HepG2 (cell line): ENCODE measurements around the gene ELOVL6. TPM values are rescaled to one million over a fixed set of nuclear protein-coding genes. Genes with fewer than 3 reads are reported as not detected.

Experiments
- BCLAF1 ChIP-seq: fragments of 450-650 bp; IDR thresholded peaks from 2 replicates; pipeline ENCODE4 v1.6.1; 2017; ENCODE audit warnings: mild to moderate bottlenecking
- FOSL2 ChIP-seq: sonication (generic); formaldehyde crosslinking; IDR thresholded peaks from 2 replicates; pipeline ENCODE4 v1.4.0; 2020; ENCODE audit warnings: missing genetic modification reagents
- HMG20B ChIP-seq: conservative IDR thresholded peaks from 2 replicates; pipeline ENCODE4 v1.6.1; 2016; ENCODE audit warnings: missing genetic modification reagents, missing compliant biosample characterization
- HNF1A ChIP-seq, 2 experiments: sonication (generic) in 1 of 2; formaldehyde crosslinking in 1 of 2; IDR thresholded peaks; 2 replicates each; pipeline versions ENCODE4 v1.4.0 to v1.6.1; 2016 to 2020; ENCODE audit warnings: borderline replicate concordance in 1 of 2, low read depth in 1 of 2, mild to moderate bottlenecking in 1 of 2, missing genetic modification reagents in 1 of 2
- KDM5B ChIP-seq: sonication (generic); formaldehyde crosslinking; IDR thresholded peaks from 2 replicates; pipeline ENCODE4 v1.4.0; 2020; ENCODE audit warnings: missing genetic modification reagents, mild to moderate bottlenecking, borderline replicate concordance
- NFAT5 ChIP-seq: sonication (generic); formaldehyde crosslinking; IDR thresholded peaks from 2 replicates; pipeline ENCODE4 v1.4.0; 2020; ENCODE audit warnings: missing genetic modification reagents
- SIN3A ChIP-seq: IDR thresholded peaks from 2 replicates; pipeline ENCODE4 v1.6.1; 2011; ENCODE audit warnings: low read depth, mild to moderate bottlenecking, control low read depth, low read length, borderline replicate concordance
- SOX5 ChIP-seq: IDR thresholded peaks from 2 replicates; pipeline ENCODE4 v1.6.1; 2016; ENCODE audit warnings: borderline replicate concordance
- SRY ChIP-seq: sonication (generic); formaldehyde crosslinking; IDR thresholded peaks from 2 replicates; pipeline ENCODE4 v1.8.0; 2022; ENCODE audit warnings: mild to moderate bottlenecking, missing genetic modification reagents
- ZBTB37 ChIP-seq: sonication (generic); formaldehyde crosslinking; IDR thresholded peaks from 2 replicates; pipeline ENCODE4 v1.4.0; 2020; ENCODE audit warnings: mild to moderate bottlenecking, missing genetic modification reagents
- ZNF136 ChIP-seq: sonication (generic); formaldehyde crosslinking; IDR thresholded peaks from 2 replicates; pipeline ENCODE4 v1.8.1; 2022; ENCODE audit warnings: low read depth, mild to moderate bottlenecking, moderate library complexity, missing genetic modification reagents
- ZNF460 ChIP-seq: sonication (generic); formaldehyde crosslinking; IDR thresholded peaks from 2 replicates; pipeline ENCODE4 v1.5.1; 2020; ENCODE audit warnings: missing genetic modification reagents, mild to moderate bottlenecking, borderline replicate concordance
- ZNF850 ChIP-seq: sonication (generic); formaldehyde crosslinking; conservative IDR thresholded peaks from 2 replicates; pipeline ENCODE4 v1.9.0; 2021; ENCODE audit warnings: mild to moderate bottlenecking, missing genetic modification reagents
- ZZZ3 ChIP-seq: sonication (generic); formaldehyde crosslinking; IDR thresholded peaks from 2 replicates; pipeline ENCODE4 v1.4.0; 2020; ENCODE audit warnings: missing genetic modification reagents, mild to moderate bottlenecking, borderline replicate concordance
- polyA plus RNA-seq, 8 experiments: library from polyadenylated mRNA; depleted of rRNA in 3 of 8; stranded (reverse) in 7 of 8; unstranded in 1 of 8; fragments of >200 nt; fragmentation: Illumina TruSeq in 4 of 8; extraction: Trizol in 4 of 8; gene quantifications; 2 replicates each; pipeline versions ENCODE4 v1.2.1 to v1.2.3, GENCODE V29; 2011 to 2016; ENCODE audit warnings: low read depth in 4 of 8, missing spikeins in 1 of 8, mixed read lengths in 1 of 8; ENCODE audit not compliant: insufficient read depth in 1 of 8
- total RNA-seq, 5 experiments: library from RNA; depleted of rRNA; stranded (reverse); fragments of >200 nt; fragmentation: Illumina TruSeq; extraction: Trizol; gene quantifications; 2 replicates each; pipeline ENCODE4 v1.2.3, GENCODE V29; 2016; ENCODE audit warnings: low read depth in 1 of 5

Gene ELOVL6
- total and polyA plus RNA-seq, 2 of the 13 experiments (the other 11 are each of a cell fraction or from before 2014, with no cell fraction given) = 14.1 to 23.2 TPM

GRCh38 chr4:110196206-110196870 lies 2.1 kb downstream of the ELOVL6 start (continued):
- no peak for TF ChIP-seq ZZZ3 (CRISPR knock-in tag)
- no peak for TF ChIP-seq ZBTB37 (CRISPR knock-in tag)
- TF ChIP-seq KDM5B (CRISPR knock-in tag) = peak; percentile 88; the same call in 1 of the 2 replicates
- peak; percentile 17; the same call in 1 of the 2 replicates for TF ChIP-seq SIN3A
- TF ChIP-seq ZNF136 (CRISPR knock-in tag) = no peak
- no peak for TF ChIP-seq BCLAF1
- TF ChIP-seq HMG20B (CRISPR knock-in tag) = no peak
- peak; percentile 16; the same call in 1 of the 2 replicates for TF ChIP-seq ZNF460 (CRISPR knock-in tag)
- no peak for TF ChIP-seq HNF1A (IDR thresholded peaks at IDR 0.05; ENCODE audit: low read depth)
- TF ChIP-seq HNF1A (CRISPR knock-in tag; IDR thresholded peaks at IDR 0.05; ENCODE audit: borderline replicate concordance) = peak; percentile 58; the same call in 1 of the 2 replicates
- TF ChIP-seq SRY (CRISPR knock-in tag) = peak; percentile 0; the same call in 1 of the 2 replicates
- TF ChIP-seq NFAT5 (CRISPR knock-in tag) = no peak
- TF ChIP-seq FOSL2 (CRISPR knock-in tag) = no peak; the same call in 1 of the 2 replicates
- no peak for TF ChIP-seq ZNF850 (CRISPR knock-in tag)
- no peak for TF ChIP-seq SOX5 (CRISPR knock-in tag)
